GM19193 (cell line): ENCODE results near the gene LDLRAD3.

Experiments
- POLR2A ChIP-seq: IDR thresholded peaks from 4 replicates; pipeline ENCODE4 v1.6.1; 2011; ENCODE audit not compliant: insufficient read depth, insufficient read length; ENCODE audit errors: extremely low read depth

The LDLRAD3 gene

DNA sequence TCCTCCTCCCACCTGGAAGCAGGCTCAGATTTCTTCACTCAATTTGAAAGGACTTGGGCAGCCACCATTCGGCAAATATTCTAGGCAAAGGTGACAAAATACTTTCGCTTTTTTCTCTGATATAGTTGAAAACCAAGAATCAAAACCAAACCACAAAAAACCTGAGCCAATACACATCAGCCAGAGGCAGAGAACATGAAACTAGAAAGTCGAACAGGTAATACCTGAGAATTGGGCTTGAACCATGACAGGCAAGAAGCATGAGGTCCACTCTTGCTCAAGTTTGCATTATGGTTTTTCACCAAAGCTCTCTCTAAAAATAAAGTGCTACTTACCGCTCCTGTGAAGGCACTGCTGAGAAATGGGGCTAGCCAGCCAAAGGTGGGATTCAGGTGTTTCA is 26.2 kb upstream of the LDLRAD3 start:
- no peak for TF ChIP-seq POLR2A

DNA sequence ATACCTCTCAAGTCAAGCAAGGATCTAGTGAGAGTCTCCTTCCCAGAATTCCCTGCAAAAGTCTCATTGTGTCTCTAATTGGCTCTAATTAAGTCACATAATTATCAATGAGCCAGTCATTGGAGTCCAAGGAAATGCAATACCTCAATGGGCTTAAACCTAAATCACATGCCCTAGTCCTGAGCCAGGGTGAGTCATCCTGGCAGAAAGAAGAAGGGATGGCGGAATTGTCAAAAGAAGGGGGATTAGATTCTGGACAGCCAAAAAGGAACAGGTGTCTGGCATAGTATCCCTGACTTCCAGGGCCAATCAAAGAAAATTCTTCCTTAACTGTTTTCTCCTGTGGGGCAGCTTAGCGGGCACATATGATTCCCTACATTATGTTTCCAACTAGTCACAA is 25.1 kb upstream of the LDLRAD3 start:
- no peak for TF ChIP-seq POLR2A

DNA sequence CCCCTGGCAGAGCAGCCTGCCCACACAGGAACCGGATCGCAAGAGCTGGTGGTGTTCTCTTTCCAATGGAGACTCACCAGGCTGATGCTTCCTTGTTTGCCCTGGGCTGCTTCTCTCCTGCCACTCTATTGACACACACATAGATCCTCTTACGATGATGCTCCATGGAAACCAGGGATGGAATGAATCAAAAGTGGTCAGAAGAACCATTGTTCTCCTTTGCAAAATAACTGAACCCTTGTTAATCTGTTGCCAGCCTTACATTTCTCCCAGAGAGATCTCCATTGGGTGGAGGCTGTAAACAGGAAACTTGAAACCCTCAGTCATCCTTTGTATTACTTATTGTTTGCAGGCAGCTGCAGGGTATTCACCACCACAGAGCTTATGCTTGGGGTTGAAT is 24.6 kb upstream of the LDLRAD3 start:
- no peak for TF ChIP-seq POLR2A

DNA sequence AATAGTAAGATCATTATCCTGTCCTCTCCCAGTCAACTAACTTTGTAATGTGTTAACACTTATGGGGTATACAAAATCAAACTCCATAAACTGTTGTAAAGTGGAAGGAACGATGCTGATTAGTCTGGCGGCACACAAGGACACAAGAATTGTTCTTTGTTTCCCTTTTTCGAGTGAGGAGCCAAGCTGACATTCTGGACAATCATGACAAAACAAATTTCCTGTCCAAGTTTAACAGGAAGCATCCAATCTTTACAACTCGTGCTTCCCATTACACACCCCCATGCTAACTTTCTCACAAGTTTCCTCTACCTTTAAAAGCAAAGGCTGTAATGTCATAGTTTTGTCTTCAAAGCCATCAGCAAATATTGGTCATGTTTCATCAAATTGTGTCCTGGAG is 20.4 kb upstream of the LDLRAD3 start:
- no peak for TF ChIP-seq POLR2A

DNA sequence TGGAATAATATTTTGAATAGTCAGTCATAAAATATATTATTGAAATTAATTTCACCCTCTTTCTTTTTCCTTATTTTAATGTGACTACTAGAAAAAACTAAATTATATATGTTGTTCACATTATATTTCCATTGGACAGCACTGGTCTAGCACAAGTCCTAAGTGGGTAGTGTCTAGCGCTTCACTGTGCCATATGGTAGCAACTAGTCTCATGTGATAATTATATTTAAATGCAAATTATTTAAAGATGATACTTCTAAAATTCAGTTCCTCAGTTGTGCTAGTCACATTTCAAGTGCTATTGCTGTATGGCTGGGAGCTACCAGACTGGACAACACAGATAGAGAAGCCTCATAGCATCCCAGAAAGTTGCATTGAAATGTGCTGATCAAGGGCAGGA is 19.1 kb upstream of the LDLRAD3 start:
- no peak for TF ChIP-seq POLR2A

DNA sequence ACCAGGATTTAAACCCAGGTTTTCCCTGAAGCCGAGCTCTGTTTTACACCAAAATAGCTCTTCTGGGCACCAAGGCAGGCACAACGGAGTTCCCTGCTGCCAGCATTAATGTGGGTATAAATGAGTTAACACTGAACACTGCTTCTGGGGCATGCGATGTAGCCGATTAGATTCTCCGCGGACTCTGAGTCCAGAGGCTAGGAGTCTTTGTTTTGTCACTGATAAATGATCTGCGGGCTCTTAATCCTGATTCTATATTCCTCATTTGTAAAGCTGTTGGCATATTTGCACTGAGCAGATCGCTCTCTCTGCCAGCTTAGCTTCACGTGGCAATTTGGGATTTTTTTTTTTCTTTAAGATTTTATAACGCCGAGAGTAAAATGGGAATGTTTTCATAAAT is 16.8 kb upstream of the LDLRAD3 start:
- TF ChIP-seq POLR2A: no peak

DNA sequence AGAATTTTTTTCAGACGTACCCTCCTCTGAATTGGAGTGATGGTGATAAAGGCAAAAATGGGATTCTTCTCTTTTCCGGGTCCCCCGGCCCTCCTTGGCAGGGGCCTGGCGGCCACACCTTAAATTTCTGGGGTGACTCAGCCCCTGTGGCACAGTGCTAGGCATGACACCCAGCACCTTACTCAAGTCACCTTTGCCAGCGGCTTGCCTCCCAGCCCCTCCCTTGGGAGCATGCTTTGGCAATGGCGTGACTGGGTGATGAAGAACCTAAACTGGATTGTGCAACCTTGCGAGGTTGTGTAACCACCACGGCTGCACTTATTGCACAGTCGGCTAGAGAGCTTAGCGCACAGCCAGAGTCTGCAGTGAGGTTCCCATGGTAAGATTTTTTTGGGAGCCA is 16.2 kb upstream of the LDLRAD3 start:
- TF ChIP-seq POLR2A: no peak

DNA sequence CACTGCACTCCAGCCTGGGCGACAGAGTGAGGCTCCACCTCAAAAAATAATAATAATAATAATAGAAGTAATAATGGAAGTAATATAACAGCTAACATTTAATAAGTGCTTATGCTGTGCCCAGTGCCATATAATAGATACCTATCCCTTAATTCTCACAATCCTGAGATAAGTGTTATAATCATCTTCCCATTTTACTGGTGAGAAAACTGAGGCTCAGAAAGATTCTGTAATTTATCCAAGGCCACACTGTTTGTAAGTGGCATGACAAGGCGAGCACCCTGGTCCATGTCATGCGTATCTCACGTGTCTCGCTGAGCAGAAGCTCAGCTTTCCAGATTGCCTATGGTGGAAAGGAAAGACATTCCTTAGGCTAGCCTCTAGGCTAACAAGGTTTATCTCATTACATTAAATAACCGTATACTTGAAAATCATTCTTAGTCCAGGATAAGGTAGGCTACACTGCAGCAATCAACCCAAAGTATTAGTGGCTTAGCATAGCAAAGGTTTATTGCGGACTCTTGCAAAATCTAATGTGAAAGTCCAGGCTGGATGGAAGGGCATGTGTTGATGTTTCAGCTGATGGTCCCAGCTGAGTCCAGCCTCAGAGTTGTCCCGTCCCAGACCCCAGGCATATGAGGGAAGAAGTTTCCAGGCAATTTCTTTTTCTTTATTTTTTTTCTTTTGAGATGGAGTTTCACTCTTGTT is 15.0 kb upstream of the LDLRAD3 start:
- no peak for TF ChIP-seq POLR2A

DNA sequence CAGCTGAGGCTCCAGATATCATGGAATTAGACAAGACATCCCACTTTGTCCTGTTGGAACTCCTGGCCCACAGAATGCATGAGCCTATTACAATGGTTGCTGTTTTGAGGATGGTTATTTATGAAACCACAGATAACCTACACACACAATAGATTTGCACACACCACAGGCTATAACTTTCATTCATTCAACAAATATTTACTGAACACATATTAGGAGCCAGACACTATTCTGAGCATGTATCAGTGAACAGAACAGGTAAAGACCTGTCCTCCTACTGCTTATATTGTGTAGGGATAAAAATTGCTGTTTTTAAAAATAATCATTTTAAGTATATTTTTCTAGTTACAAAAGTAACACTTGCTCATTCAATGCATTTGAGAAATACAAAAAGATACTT is 13.4 kb upstream of the LDLRAD3 start:
- no peak for TF ChIP-seq POLR2A

DNA sequence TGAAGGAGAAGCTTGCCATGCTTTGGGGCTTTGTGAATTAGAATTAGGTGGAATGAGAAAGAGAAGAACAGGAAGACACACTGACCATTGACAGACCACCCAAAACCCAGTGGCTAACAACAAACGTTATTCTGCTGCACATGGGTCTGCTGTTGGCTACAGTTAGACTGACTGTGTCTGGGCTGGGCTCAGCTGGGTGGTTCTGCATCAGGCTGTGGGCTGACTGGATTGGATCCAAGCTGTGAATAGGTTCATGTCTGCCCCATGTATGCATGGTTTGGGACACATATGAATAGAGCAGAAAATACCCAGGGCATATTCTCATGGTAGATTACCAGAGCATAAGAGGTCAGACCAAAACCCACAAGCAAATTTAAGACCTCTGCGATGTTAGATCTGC is 11.7 kb upstream of the LDLRAD3 start:
- no peak for TF ChIP-seq POLR2A

DNA sequence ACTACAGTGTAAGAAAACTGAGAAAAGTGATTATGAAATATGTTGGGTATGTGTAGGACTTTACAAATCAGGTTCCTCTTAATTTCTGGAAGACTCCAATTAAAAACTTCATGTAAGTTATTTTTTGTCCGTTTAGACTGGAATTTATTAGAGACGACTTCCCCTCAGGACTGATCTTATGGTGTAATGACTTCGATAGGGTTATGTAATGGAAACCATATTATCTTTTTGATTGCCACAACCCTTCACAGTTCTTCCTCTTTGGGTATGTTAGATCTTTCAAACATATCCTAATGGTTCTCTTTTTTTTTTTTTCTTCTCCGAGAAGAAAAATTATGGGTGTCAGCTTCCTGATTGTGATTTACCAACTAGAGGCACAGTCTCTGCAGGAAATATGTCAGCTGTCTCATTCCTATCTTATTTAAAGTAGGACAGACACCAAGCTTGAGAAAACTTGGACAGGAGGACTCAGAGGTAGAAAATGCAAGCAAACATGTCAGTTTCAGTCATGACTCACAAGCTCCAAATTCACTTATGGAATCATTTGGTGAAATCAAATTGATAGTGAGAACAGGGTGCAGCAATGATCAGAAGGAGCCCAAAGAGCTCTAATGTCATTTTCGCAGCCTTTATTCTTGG is 11.1 kb upstream of the LDLRAD3 start:
- no peak for TF ChIP-seq POLR2A

DNA sequence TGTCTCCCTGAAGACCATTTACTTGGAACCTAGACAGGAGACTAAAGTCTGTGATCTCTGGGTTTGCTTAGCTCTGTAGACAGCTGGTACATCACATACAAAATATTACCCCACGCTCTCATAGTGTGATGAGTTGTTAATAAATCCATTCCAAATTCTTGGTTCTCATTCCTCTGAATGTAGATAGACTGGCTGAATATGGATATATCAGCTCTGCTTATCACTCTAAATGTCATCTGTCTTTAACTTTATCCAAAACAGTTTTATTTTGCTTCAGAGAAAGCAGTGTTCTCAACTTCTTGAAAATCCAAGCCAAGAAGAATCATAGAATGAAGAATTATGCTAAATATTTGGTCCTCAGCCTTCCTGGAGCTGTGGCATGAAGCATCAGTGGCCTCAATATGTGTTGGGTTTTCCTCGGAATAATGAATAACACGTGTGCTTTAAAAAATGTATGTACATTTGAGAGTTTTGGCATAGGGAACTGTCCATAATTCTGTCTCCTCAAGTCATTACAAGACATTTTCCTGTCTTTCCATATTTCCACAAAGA is 10.5 kb upstream of the LDLRAD3 start:
- TF ChIP-seq POLR2A: no peak

DNA sequence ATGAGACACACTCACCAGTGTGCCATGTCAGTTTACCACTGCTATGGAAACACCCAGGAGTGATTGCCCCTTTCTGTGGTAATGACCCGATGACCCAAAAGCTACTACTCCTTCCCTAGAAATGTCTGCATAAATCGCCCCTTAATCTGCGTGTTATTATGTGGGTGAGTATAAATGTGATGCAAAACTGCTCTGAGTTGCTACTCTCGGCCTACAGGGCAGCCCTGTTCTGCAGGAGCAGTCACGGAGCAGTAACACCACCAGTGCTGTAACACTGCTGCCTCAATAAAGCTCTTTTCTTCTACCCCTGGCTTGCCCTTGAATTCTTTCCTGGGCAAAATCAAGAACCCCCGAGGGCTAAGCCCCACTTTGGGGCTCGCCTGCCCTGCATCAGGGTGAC is 9.6 kb upstream of the LDLRAD3 start:
- no peak for TF ChIP-seq POLR2A

DNA sequence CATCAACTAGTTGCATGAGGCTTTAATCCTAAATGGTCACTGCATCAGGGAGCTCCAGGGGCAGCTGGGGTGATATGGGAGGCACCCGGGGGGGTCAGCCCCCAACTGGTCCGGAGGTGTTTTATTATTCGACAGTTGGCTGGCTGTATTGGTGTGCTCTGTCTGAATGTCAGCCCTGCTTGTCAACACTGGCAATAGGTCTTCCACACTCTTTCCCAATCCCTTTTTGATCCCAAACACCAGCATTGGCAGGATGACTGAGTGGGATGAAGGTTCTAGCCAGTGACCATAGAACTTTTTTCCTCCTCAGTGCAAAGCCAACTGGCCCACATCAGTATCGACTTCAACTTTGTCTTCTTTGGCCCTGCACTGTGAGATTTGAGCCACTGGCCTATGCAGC is 8.9 kb upstream of the LDLRAD3 start:
- TF ChIP-seq POLR2A: no peak

DNA sequence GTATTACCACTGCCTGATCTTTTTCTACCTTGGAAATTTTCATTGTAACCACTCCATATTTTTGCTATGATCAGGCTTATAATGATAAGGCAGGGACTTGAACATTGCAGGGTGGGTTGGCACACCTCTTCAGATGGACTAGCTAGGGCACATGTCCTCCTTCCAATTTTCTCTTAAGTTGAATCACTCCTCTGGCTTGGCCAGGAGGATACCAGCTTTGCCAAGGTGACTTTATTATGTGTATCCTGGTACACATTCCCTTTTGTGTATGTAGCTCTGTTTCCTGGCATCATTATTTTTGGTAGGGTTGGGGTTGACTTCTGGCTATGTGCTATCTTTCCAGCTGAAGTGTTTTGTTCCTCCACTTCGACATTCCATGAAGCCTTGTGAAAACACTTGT is 8.5 kb upstream of the LDLRAD3 start:
- no peak for TF ChIP-seq POLR2A

DNA sequence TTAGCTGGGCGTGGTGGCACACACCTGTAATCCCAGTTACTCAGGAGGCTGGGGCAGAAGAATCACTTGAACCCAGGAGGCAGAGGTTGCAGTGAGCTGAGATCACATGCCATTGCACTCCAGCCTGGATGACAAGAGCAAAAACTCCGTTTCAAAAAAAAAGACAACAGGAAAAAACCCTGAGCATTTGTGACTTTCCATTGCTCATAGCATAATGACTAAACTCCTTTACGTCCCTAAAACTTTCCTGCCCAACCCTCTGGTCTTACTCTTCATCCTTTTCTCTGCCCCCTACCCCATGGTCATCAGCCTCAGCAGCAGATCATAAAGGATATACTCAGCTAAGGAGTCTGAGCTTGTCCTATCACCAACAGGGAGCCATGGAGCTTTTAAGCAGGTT is 6.8 kb upstream of the LDLRAD3 start:
- no peak for TF ChIP-seq POLR2A
